NCI-H128 (cell line): ENCODE measurements around the gene PLXNB3.

Experiments
- DNase-seq: peaks from one replicate; lab custom pipeline; 2025; ENCODE audit not compliant: unreplicated experiment; lab: John Stamatoyannopoulos, UW

Gene PLXNB3

DNA sequence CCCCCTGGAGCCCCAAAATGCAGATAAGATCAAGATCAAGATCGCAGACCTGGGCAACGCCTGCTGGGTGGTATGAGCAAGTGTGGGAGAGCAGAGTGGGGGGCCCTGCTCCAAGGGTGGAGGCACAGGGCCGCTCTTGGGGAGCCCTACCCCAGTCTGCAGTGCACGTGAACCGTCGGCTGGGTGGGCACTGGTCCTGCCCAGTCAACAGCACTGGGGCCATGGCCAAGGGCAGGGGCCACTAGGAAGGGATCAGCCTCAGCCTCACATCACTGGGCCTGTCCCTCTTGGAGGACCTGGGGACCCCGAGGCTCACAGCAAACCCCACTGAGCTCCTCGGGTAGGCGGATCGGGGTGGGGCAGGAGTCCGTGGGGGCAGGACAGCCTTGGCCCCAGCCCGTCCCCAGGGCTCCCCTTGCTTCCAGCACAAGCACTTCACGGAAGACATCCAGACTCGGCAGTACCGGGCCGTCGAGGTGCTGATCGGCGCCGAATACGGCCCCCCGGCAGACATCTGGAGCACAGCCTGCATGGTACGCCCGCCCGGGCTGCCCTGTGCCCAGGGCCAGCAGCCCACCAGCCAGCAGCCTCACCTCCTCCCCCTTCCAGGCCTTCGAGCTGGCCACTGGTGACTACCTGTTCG is 20.4 kb downstream of the PLXNB3 start:
- DNase-seq: no peak

DNA sequence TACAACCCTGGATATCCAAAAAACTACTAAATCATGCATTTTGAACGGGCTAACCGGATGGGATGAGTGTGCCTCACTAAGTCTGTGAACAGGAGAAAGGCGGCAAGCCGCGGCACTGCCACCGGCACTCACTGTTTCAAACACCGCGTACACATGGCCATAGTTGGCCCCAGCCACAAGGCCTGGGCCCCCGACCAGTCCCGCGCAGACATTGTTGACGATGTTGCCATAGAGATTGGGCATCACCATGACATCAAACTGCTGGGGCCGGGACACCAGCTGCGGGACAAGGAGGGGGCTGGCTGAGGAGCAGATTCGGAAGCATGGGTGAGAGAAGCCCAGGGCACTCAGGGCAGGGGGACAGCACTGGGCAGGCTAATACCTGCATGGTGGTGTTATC is 22.6 kb downstream of the PLXNB3 start:
- no peak for DNase-seq

DNA sequence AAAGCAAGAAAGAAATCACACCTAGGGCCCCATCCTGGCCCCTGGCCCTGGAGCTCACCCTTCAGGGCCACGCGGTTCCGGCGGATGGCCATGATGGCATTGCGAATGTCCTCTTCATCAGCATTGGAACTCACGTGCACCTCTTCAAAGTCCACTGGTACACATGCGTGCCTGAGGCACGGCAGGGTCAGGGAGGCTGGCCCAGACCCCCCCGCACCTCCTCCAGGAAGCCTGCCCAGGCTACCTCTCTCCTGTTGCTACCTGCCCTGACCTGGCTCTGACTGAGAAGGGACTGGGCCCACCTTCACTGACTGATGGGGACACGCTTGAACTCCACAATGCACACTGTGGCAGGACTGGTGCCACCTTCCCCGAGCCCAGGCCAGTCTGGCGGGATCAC is 25.6 kb downstream of the PLXNB3 start:
- no peak for DNase-seq

DNA sequence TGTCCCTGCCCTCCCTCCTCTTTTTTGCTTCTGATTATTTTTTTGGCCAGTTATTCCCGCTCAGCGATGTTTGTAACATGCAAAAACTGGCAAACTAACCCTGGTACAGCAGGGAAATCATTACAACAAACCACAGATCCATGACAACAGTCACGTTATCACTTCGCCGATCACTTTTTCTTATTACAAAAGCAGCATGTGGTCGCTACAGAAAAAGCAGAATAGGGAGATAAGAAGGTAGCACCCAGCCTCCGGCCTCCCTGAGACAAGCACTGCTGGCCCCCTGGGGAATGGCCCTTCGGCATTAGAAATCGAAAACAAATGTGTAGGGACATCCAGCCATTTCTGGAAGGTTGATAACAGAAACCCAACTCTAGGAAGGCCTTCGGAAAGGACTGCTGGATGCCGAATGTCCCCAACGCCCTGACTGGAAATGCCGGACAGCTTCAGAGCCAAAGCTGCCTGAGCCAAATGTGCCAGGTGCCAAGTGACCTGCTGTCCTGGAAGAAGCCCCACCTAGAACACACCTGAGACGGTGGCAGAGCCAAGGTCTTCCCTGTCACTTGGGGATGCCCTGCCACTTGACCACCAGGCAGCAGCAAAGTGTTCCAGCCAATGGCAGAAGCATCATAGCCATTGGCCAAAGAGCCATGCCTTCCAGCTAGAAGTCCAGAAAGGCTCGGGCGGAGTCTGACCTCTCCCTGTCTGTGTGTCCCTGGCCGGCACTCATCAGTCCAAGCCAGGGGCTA is 27.2 kb downstream of the PLXNB3 start:
- DNase-seq: no peak

DNA sequence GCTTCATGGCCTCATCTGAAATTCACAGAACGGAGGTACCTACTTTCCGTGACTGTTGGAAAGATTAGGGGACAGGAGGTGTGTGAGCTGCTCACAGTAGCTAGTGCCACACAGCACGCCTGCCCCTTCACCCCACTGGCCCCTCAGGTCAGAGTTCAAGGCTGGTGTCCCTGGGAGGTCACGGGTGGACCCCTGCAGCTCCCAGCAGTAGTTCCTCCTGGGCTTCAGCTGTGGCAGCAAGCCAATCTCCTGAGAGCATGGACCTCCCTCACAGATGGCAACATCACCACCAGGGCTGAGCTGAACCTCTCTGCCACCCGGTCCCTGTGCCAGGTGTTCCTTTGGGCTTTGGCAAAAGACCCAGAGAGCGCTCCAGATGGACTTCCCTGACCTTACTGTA is 28.3 kb downstream of the PLXNB3 start:
- no peak for DNase-seq

DNA sequence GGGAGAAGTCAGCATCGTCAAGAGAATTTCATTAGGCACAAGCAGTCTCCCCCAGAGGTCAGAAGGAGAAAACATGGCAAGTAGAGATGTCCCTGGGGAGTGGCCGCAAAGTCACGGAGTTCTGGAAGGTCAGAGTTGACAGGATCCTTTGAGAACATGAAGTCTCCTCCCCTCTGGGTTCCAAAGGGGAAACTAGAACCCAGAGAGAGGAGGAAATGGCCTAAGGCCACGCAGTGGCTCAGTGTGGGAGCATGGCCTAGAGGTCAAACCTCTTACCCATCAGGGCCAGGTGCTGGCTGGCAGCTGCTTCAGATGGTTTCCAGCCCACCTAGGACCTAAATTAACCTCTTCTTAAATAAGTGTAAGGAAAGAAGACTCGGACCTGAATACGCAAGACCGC is 29.2 kb downstream of the PLXNB3 start:
- no peak for DNase-seq

- DNase-seq: peak; percentile 91
These were observed 30.2 kb downstream of the PLXNB3 start, which contains the start of the genes IDH3G and SSR4 for GRCh38 chrX:153794018-153794896. IDH3G (minus strand) TSS chrX:153794375; CDS start chrX:153794326, 49 bp downstream. SSR4 (plus strand) TSS chrX:153794668; CDS start chrX:153794688, 20 bp downstream.

DNA sequence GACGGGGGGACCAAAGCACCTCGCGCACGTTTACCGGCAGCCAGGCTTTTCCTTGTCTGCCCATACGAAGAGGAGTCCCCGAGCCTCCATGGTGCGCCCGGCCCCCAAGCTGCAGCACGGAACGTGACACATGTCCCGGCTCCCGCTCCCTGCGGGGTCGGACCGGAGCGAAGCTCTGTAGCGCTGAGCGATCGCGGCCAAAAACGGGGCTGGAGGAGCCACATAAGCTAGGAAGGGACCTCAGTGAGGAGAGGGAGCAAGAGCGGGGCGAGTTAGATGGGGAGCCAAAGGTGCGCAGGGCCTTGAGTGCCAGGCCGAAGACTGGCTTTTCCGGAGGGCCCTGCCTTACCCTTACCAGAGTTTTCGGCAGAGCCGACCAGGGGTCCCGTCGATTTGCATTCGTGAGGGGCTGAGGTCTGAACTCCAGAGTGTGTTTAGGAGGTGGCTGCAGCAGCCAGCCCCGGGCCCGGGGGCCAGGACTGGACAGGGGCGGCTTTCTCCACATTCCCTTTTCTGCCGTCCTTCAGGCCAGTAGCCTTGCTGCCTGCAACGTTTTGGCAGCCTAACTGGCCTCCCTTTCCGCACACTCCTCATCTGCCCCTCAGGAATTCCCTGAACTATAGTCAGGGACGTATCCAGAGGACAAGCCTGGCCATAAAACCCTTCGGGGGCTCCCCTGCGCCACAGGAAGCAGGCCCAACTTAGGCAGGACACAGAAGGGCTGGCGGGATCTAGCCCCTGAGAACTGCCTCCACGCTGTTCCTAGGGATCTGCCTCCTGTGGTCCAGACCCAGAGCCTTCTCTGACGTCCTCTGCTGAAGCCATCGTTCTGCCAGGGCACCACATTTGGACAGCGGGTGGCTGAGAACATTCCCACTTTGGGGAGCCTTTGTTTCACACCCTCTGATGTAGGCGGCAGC is 31.1 kb downstream of the PLXNB3 start:
- no peak for DNase-seq

- no peak for DNase-seq
These were observed 33.5 kb downstream of the PLXNB3 start for GRCh38 chrX:153797415-153798015.

DNA sequence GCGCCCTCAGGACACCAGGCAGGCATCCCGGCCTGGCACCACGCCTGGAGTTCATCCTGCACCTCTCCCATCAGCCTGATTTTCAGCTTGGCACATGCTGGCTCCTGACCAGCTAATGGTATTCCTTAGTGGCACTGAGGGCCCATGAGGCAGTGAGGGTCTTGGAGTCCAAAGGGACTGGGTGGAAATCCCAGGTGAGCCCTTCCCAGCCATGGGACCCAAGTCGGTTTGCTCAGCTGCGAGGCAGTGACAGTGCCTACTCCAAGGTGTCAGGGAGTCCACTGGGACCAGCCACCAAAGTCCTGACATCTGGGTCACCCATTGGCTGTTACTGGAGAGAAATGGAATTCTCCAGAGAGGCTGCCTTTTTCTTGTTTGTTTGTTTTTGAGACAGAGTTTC is 35.3 kb downstream of the PLXNB3 start:
- no peak for DNase-seq

GRCh38 chrX:153800177-153800722 is 36.2 kb downstream of the PLXNB3 start:
- DNase-seq: no peak

GRCh38 chrX:153800746-153801145 is 36.7 kb downstream of the PLXNB3 start:
- no peak for DNase-seq

DNA sequence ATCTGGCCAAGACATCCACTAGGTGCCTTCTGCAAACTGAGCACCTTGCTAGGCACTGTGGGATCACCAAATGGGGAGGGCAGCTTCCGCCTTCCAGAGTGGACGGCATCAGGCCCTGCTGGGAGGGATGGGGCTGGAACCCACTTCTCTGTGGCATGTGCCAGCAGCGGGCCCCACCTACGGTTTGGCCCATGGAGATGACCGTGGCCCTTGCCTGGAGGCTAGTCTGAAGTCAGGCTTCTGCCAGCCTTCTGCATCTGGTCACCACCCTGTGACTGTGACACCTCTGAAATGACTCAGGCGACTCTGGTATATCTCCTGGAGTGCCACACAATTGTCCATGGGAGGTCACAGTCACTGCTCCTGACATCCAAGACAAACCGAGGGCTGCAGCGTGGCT is 37.6 kb downstream of the PLXNB3 start:
- no peak for DNase-seq

GRCh38 chrX:153802513-153803045 is 38.5 kb downstream of the PLXNB3 start:
- DNase-seq: no peak

DNA sequence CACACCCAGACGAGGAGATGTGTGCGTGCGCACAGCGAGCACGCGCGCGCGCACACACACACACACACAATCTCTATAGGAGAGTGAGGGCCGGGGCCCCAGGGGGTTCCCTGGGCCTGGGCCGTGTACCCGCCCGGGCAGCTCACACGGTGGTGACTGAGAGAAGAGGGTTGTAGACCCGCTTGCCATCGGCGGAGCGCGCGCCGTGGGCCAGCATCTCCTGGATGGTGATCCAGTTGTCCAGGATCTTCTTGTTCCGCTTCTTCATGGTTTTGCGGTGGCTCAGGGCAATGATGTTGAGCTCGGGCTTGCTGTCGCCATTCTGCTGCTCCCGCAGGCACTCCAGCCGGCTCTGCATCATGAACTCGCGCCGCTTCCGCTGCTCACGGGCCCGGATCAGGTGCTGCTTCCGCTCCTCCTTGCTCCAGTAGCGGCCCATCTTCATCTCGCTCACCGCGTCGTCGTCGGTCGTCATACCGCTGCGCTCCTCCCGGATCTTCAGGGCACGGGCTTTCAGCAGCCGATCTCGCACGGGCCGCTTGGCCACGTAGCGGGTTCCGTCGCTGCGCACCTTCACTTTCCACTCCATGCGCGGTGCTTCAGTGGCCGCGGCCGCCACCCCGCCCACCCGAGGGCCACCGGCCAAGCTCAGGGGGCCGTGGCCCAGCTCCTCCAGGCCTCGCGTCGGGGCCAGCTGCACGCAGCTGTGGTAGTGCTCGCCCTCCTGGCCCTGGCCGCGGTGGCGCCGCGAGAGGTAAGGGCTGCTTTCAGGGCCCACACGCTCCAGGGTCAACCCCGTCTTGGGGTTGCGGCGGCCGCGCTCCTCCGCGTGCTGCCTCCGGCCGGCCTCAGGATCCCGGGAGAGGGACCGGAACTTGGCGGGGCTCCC is 39.4 kb downstream of the PLXNB3 start:
- DNase-seq: no peak

DNA sequence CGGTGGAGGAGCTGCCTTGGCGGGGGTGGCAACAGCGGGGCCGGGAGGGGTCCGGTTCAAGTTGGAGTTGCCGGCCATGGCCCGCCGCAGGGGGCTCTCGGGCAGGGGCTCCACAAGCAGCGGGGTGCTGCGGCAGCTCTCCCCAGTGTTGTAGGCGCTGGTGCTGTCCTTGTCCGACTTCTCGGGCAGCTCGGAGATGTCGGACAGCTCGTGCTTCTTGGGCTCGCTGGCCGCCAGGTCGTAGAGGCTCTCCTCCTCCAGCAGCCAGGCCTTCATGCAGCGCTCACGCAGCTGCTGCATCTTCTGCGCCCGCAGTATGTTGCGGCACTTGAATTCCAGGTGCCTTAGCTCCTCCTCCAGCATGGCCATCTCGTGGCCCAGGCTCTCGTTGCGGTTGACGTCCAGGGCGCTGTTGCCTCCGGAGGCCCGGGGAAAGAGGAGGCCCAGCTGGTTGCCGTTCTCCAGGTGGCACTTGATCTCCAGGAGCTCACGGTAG is 40.1 kb downstream of the PLXNB3 start:
- DNase-seq: no peak

DNA sequence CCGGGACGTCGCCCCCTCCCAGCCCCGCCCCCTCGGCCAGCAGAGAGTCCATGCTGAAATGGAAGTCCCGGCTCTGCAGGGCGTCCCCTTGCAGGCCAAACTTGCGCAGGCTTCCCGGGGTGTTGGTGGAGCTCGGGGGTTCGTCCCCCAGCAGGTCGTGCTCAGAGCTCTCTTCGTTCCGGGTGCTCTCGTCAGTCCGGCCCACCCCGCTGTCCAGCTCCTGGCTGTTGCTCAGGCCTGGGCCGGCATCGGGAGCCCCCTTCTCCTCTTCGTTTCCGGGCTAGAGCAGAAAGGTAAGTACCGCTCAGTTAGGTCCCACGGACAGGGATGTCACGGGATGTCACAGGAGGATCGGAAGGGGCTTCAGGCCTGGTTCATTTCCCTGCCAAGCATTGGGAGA is 40.6 kb downstream of the PLXNB3 start:
- no peak for DNase-seq

GRCh38 chrX:153805436-153805835 is 41.4 kb downstream of the PLXNB3 start:
- DNase-seq: no peak
